ENCODE results near the gene SNIP1. TPM values are rescaled to one million over a fixed set of nuclear protein-coding genes. Genes with fewer than 3 reads are reported as not detected.

SNIP1 gene
- total RNA-seq (10 to 100 TPM; 27.8 to 53.6 (median 36.7) TPM), polyA plus RNA-seq (1 to 10 TPM; 5.2 to 5.5 TPM), total RNA-seq (55.6 reads per million, percentile 73 among the genes with 10 or more reads in this experiment)

- Mint-ChIP-seq H3K4me1 (peaks cover 23 to 51% (median 45%) of the 10 kb centered on the region in 7 donors), H3K27me3 (peaks cover 0 to 6% (median 0%) of the 10 kb centered on the region in 5 donors), H3K9me3 (peaks cover 0 to 2% (median 0%) of the 10 kb centered on the region in 11 donors), H3K27ac (peak within 1 kb of the TSS; percentile 91 to 99 (median 98)), H3K36me3 (peaks cover 3 to 22% (median 8%) of the 10 kb centered on the region in 5 donors), H3K4me3 (peak within 1 kb of the TSS; percentile 97 to 100 (median 99))
- ATAC-seq (peak; percentile 99), DNase-seq (peak; percentile 67 to 94 (median 92))
- ChIA-PET POLR2A (interaction anchor here (1.0 to 1.7 kb wide), 9 partner anchors 21 to 137 kb away, joined by 3 to 20 read pairs (median 4); partner anchors contain the start of genes CDCA8, GNL2 and MEAF6), CTCF (interaction anchor here (1.0 to 1.3 kb wide), 2 partner anchors 48 to 52 kb away, joined by 3 read pairs; no protein-coding TSS in a partner anchor)
- Histone ChIP-seq H3K27me3 (ENCODE audit: control insufficient read depth in 2 of 2, insufficient read depth in 2 of 2, low read length in 2 of 2) (no peaks in the 10 kb centered on the region), H3K36me3 (ENCODE audit: control insufficient read depth in 2 of 3, insufficient read depth in 3 of 3, low read length in 3 of 3) (peaks cover 0 to 14% (median 0%) of the 10 kb centered on the region in 3 experiments), H3K4me3 (ENCODE audit: low read length) (peak within 1 kb of the TSS; percentile 92), H3K9me3 (ENCODE audit: control insufficient read depth in 2 of 3, low read length in 3 of 3) (no peaks in the 10 kb centered on the region), H3K27ac (ENCODE audit: low read depth, low read length) (peak within 1 kb of the TSS; percentile 94), H3K4me1 (ENCODE audit: control insufficient read depth in 2 of 2, insufficient read depth in 2 of 2, low read length in 2 of 2) (peaks cover 10 to 24% of the 10 kb centered on the region in 2 donors)
- intact Hi-C loops (cut with micrococcal nuclease) = loop anchor here (1.0 to 10.0 kb wide), 12 partner anchors 40 to 1399 kb away; partner anchors contain the start of genes CDCA8 (in 2 of the 2), MEAF6 (in 2 of the 2), GNL2 (in 1 of the 2) and MAP7D1 (in 1 of the 2)
Measured at GRCh38 chr1:37553927-37554808, at the start of gene SNIP1. SNIP1 (minus strand) TSS chr1:37554293; CDS start chr1:37554229, 64 bp downstream.

- intact Hi-C loops (cut with micrococcal nuclease) = loop anchor here (1.0 kb wide), 1 partner anchor 79 kb away; no protein-coding TSS in a partner anchor
- POLR2A ChIA-PET = interaction anchor here (1.0 to 2.4 kb wide), 4 partner anchors 15 to 79 kb away, joined by 3 to 7 read pairs (median 3); no protein-coding TSS in a partner anchor
- H3K9me3 Mint-ChIP-seq = no peaks in the 10 kb centered on the region
Measured at GRCh38 chr1:37602750-37603694, 48.9 kb upstream of the SNIP1 start.

GRCh38 chr1:37601441-37601840, 47.3 kb upstream of the SNIP1 start:
- intact Hi-C loops (cut with micrococcal nuclease) = no loop called here
- Mint-ChIP-seq H3K36me3 (no peaks in the 10 kb centered on the region), H3K9me3 (no peaks in the 10 kb centered on the region), H3K27me3 (peaks cover 0 to 35% (median 0%) of the 10 kb centered on the region in 5 donors), H3K4me1 (peaks cover 0 to 7% (median 4%) of the 10 kb centered on the region in 7 donors), H3K27ac (no peak overlapping the region), H3K4me3 (no peak overlapping the region)
- H3K4me3 ChIP-seq (ENCODE audit: low read length) = no peak overlapping the region
- H3K27me3 ChIP-seq (ENCODE audit: control insufficient read depth in 2 of 2, insufficient read depth in 2 of 2, low read length in 2 of 2) = no peaks in the 10 kb centered on the region
- no peak overlapping the region for H3K27ac ChIP-seq (ENCODE audit: low read depth, low read length)
- H3K4me1 ChIP-seq (ENCODE audit: control insufficient read depth in 2 of 2, insufficient read depth in 2 of 2, low read length in 2 of 2) = no peaks in the 10 kb centered on the region
- no peaks in the 10 kb centered on the region for H3K36me3 ChIP-seq (ENCODE audit: control insufficient read depth in 2 of 3, insufficient read depth in 3 of 3, low read length in 3 of 3)
- DNase-seq (no peak), ATAC-seq (no peak)
- POLR2A ChIA-PET = interaction anchor here (1.3 kb wide), 1 partner anchor 13 kb away, joined by 3 read pairs; no protein-coding TSS in a partner anchor
- CTCF ChIA-PET = interaction anchor here (0.6 to 4.7 kb wide), 4 partner anchors 12 to 81 kb away, joined by 5 to 60 read pairs (median 6); no protein-coding TSS in a partner anchor
- no peaks in the 10 kb centered on the region for H3K9me3 ChIP-seq (ENCODE audit: control insufficient read depth in 2 of 3, low read length in 3 of 3)

More at GRCh38 chr1:37602750-37603694, 48.9 kb upstream of the SNIP1 start:
- no peak overlapping the region for H3K27ac ChIP-seq (ENCODE audit: low read depth, low read length)
- no peaks in the 10 kb centered on the region for H3K9me3 ChIP-seq (ENCODE audit: control insufficient read depth in 2 of 3, low read length in 3 of 3)
- Mint-ChIP-seq H3K27me3 (peaks cover 0 to 32% (median 0%) of the 10 kb centered on the region in 5 donors), H3K4me1 (peaks cover 0 to 5% (median 0%) of the 10 kb centered on the region in 7 donors), H3K36me3 (no peaks in the 10 kb centered on the region), H3K27ac (no peak overlapping the region), H3K4me3 (no peak overlapping the region)
- no peaks in the 10 kb centered on the region for H3K4me1 ChIP-seq (ENCODE audit: control insufficient read depth in 2 of 2, insufficient read depth in 2 of 2, low read length in 2 of 2)
- H3K4me3 ChIP-seq (ENCODE audit: low read length) = no peak overlapping the region
- CTCF ChIA-PET = interaction anchor here (0.5 to 4.7 kb wide), 20 partner anchors 19 to 416 kb away, joined by 3 to 60 read pairs (median 4); partner anchors contain the start of gene SNIP1
- peak; percentile 78 for ATAC-seq
- no peaks in the 10 kb centered on the region for H3K27me3 ChIP-seq (ENCODE audit: control insufficient read depth in 2 of 2, insufficient read depth in 2 of 2, low read length in 2 of 2)
- DNase-seq = peak in 7 of 9 donors; percentile 10 to 64 (median 47)
- H3K36me3 ChIP-seq (ENCODE audit: control insufficient read depth in 2 of 3, insufficient read depth in 3 of 3, low read length in 3 of 3) = no peaks in the 10 kb centered on the region

GRCh38 chr1:37599940-37600339, 45.8 kb upstream of the SNIP1 start:
- Mint-ChIP-seq H3K4me3 (no peak overlapping the region), H3K27me3 (peaks cover 0 to 35% (median 0%) of the 10 kb centered on the region in 5 donors), H3K36me3 (peaks cover 0 to 3% (median 0%) of the 10 kb centered on the region in 5 donors), H3K27ac (no peak overlapping the region), H3K4me1 (peaks cover 13 to 22% (median 17%) of the 10 kb centered on the region in 7 donors), H3K9me3 (no peaks in the 10 kb centered on the region)
- ChIA-PET CTCF (interaction anchor here (1.0 to 4.7 kb wide), 3 partner anchors 83 to 91 kb away, joined by 3 to 60 read pairs (median 3); a partner anchor contains a TSS), POLR2A (interaction anchor here (0.8 kb wide), 1 partner anchor 84 kb away, joined by 3 read pairs; no protein-coding TSS in a partner anchor)
- Histone ChIP-seq H3K9me3 (ENCODE audit: control insufficient read depth in 2 of 3, low read length in 3 of 3) (no peaks in the 10 kb centered on the region), H3K4me3 (ENCODE audit: low read length) (no peak overlapping the region), H3K27ac (ENCODE audit: low read depth, low read length) (no peak overlapping the region), H3K36me3 (ENCODE audit: control insufficient read depth in 2 of 3, insufficient read depth in 3 of 3, low read length in 3 of 3) (no peaks in the 10 kb centered on the region), H3K27me3 (ENCODE audit: control insufficient read depth in 2 of 2, insufficient read depth in 2 of 2, low read length in 2 of 2) (no peaks in the 10 kb centered on the region), H3K4me1 (ENCODE audit: control insufficient read depth in 2 of 2, insufficient read depth in 2 of 2, low read length in 2 of 2) (peaks cover 3 to 8% of the 10 kb centered on the region in 2 donors)
- no peak for DNase-seq
- intact Hi-C loops (cut with micrococcal nuclease) = loop anchor here (5.0 to 10.0 kb wide), 5 partner anchors 85 to 1135 kb away; partner anchors contain the start of genes C1orf122 (in 1 of the 2), MEAF6 (in 1 of the 2), MRPS15 (in 1 of the 2) and UTP11 (in 1 of the 2)
- no peak for ATAC-seq

- Histone ChIP-seq H3K9me3 (ENCODE audit: control insufficient read depth in 2 of 3, low read length in 3 of 3) (no peaks in the 10 kb centered on the region), H3K27ac (ENCODE audit: low read depth, low read length) (peak overlapping the region; percentile 86), H3K4me1 (ENCODE audit: control insufficient read depth in 2 of 2, insufficient read depth in 2 of 2, low read length in 2 of 2) (peaks cover 12 to 22% of the 10 kb centered on the region in 2 donors), H3K27me3 (ENCODE audit: control insufficient read depth in 2 of 2, insufficient read depth in 2 of 2, low read length in 2 of 2) (no peaks in the 10 kb centered on the region), H3K4me3 (ENCODE audit: low read length) (peak overlapping the region; percentile 81), H3K36me3 (ENCODE audit: control insufficient read depth in 2 of 3, insufficient read depth in 3 of 3, low read length in 3 of 3) (peaks cover 0 to 13% (median 11%) of the 10 kb centered on the region in 3 experiments)
- ChIA-PET CTCF (interaction anchor here (0.7 to 1.0 kb wide), 4 partner anchors 82 to 263 kb away, joined by 3 to 4 read pairs (median 3); partner anchors contain the start of gene MTF1), POLR2A (interaction anchor here (1.1 to 1.8 kb wide), 5 partner anchors 42 to 264 kb away, joined by 3 to 8 read pairs (median 4); partner anchors contain the start of genes C1orf122, SNIP1 and ZC3H12A)
- peak overlapping the region; percentile 92 to 99 (median 98) for H3K27ac Mint-ChIP-seq
- H3K4me3 Mint-ChIP-seq = peak overlapping the region; percentile 96 to 100 (median 99)
- peaks cover 17 to 39% (median 29%) of the 10 kb centered on the region in 7 donors for H3K4me1 Mint-ChIP-seq
- H3K9me3 Mint-ChIP-seq = no peaks in the 10 kb centered on the region
- ATAC-seq (no peak), DNase-seq (no peak)
- peaks cover 0 to 17% (median 0%) of the 10 kb centered on the region in 5 donors for H3K27me3 Mint-ChIP-seq
- peaks cover 2 to 5% (median 4%) of the 10 kb centered on the region in 5 donors for H3K36me3 Mint-ChIP-seq
- intact Hi-C loops (cut with micrococcal nuclease) = loop anchor here (1.0 to 10.0 kb wide), 10 partner anchors 42 to 1131 kb away; partner anchors contain the start of genes CDCA8 (in 2 of the 2), MEAF6 (in 2 of the 2), C1orf122 (in 1 of the 2) and MRPS15 (in 1 of the 2)
Measured at GRCh38 chr1:37596182-37596667, 42.1 kb upstream of the SNIP1 start.

Data from naive thymus-derived CD4-positive, alpha-beta T cell (primary cell).